Duodenal mucosa (tissue), 2 donors: ENCODE measurements around the gene MGLL.

Experiments
- H3K27ac ChIP-seq: one replicate; pipeline ENCODE4 v1.7.0; 2013; ENCODE audit warnings: low read depth, low read length
- H3K27me3 ChIP-seq, 2 donors: one replicate each; pipeline ENCODE4 v1.7.0; 2013; ENCODE audit warnings: low read length in 2 of 2, control low read depth in 1 of 2; ENCODE audit not compliant: insufficient read depth in 2 of 2, control insufficient read depth in 1 of 2
- H3K36me3 ChIP-seq, 2 donors: one replicate each; pipeline ENCODE4 v1.7.0; 2013; ENCODE audit warnings: low read length in 2 of 2, control low read depth in 1 of 2; ENCODE audit not compliant: insufficient read depth in 2 of 2, control insufficient read depth in 1 of 2
- H3K4me1 ChIP-seq, 2 donors: one replicate each; pipeline ENCODE4 v1.7.0; 2013; ENCODE audit warnings: low read length in 2 of 2, control low read depth in 1 of 2; ENCODE audit not compliant: insufficient read depth in 2 of 2, control insufficient read depth in 1 of 2
- H3K4me3 ChIP-seq, 2 donors: one replicate each; pipeline ENCODE4 v1.7.0; 2013; ENCODE audit warnings: low read length in 2 of 2, low read depth in 1 of 2
- H3K9ac ChIP-seq, 2 donors: one replicate each; pipeline ENCODE4 v1.7.0; 2013; ENCODE audit warnings: low read length in 2 of 2, low read depth in 1 of 2
- H3K9me3 ChIP-seq, 2 donors: one replicate each; pipeline ENCODE4 v1.7.0; 2013; ENCODE audit warnings: low read length in 2 of 2, control low read depth in 1 of 2; ENCODE audit not compliant: control insufficient read depth in 1 of 2

Gene MGLL

GRCh38 chr3:127678315-127678599, 144.1 kb downstream of the MGLL start:
- no peak overlapping the region for H3K4me3 ChIP-seq
- no peak overlapping the region for H3K27ac ChIP-seq
- no peak overlapping the region for H3K9ac ChIP-seq
- H3K27me3 ChIP-seq = no peaks in the 10 kb centered on the region
- H3K4me1 ChIP-seq = peaks cover 8 to 14% of the 10 kb centered on the region in 2 donors
- H3K36me3 ChIP-seq = peaks cover 0 to 12% of the 10 kb centered on the region in 2 donors
- H3K9me3 ChIP-seq = no peaks in the 10 kb centered on the region

GRCh38 chr3:127677541-127678314, 144.6 kb downstream of the MGLL start:
- H3K27ac ChIP-seq = no peak overlapping the region
- H3K27me3 ChIP-seq = no peaks in the 10 kb centered on the region
- no peak overlapping the region for H3K9ac ChIP-seq
- peaks cover 8 to 14% of the 10 kb centered on the region in 2 donors for H3K4me1 ChIP-seq
- H3K4me3 ChIP-seq = no peak overlapping the region
- no peaks in the 10 kb centered on the region for H3K9me3 ChIP-seq
- H3K36me3 ChIP-seq = peaks cover 0 to 12% of the 10 kb centered on the region in 2 donors

DNA sequence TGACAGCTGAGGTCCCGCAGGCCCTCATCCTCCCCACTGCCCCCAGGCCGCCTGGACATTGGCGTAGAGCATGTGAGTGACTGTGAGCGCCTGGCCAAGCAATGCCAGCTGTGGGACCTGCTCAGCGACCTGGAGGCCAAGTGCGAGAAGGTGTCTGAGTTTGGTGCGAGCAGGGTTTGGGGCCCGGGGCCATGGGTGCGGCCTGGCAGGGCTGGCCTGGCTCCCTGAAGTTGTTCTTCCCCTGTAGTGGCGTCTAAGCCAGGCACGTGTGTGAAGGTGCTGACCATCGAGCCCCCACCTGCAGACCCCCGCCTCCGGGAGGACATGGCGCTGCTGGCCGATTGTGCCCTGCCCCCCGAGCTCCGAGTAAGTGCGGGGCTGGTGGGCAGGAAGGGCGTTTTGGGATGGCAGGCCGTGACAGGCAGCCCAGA, 145.4 kb downstream of the MGLL start:
- Histone ChIP-seq H3K9me3 (no peaks in the 10 kb centered on the region), H3K27ac (no peak overlapping the region), H3K4me1 (peaks cover 9 to 17% of the 10 kb centered on the region in 2 donors), H3K9ac (no peak overlapping the region), H3K27me3 (no peaks in the 10 kb centered on the region), H3K36me3 (peaks cover 0 to 12% of the 10 kb centered on the region in 2 donors), H3K4me3 (no peak overlapping the region)

- no peaks in the 10 kb centered on the region for H3K27me3 ChIP-seq
- no peak overlapping the region for H3K27ac ChIP-seq
- H3K36me3 ChIP-seq = peaks cover 0 to 12% of the 10 kb centered on the region in 2 donors
- H3K9me3 ChIP-seq = no peaks in the 10 kb centered on the region
- H3K4me3 ChIP-seq = no peak overlapping the region
- peaks cover 14 to 22% of the 10 kb centered on the region in 2 donors for H3K4me1 ChIP-seq
- H3K9ac ChIP-seq = no peak overlapping the region
Observed at GRCh38 chr3:127676456-127676855, 145.9 kb downstream of the MGLL start.

DNA sequence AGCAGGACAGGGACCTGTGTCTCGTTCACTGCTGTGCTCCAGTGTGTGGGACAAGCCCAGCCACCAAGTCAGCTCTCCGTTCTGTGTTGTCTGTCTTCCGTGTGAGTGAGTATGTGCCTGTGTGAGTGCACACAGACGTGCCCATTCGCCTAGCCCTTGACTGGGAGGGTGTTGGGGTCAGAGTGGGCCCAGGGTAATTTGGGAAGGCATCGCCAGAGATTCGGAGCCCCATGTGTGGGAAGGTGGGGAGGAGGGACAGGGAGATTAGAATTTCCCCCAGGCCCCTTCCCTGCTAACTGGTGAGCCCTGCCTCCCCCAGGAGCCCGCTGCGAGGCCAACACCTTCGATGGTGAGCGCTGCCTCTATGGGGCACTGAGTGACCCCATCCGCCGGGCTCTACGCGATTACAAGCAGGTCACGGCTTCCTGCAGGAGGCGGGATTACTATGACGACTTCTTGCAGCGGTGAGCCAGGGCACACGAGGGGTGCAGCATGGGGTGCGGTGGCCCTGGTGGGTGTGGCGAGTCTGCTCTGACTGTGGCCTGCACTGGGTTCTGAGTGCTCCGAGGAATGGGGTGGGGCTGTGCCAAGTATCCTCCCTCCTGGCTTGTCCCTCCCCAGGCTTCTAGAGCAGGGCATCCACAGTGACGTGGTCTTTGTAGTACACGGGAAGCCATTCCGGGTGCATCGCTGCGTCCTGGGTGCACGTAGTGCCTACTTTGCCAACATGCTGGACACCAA, 146.5 kb downstream of the MGLL start:
- Histone ChIP-seq H3K4me3 (no peak overlapping the region), H3K9me3 (no peaks in the 10 kb centered on the region), H3K36me3 (peaks cover 0 to 12% of the 10 kb centered on the region in 2 donors), H3K4me1 (peaks cover 14 to 23% of the 10 kb centered on the region in 2 donors), H3K27ac (no peak overlapping the region), H3K9ac (no peak overlapping the region), H3K27me3 (no peaks in the 10 kb centered on the region)

- Histone ChIP-seq H3K4me3 (no peak overlapping the region), H3K36me3 (peaks cover 0 to 12% of the 10 kb centered on the region in 2 donors), H3K4me1 (peaks cover 14 to 23% of the 10 kb centered on the region in 2 donors), H3K9me3 (no peaks in the 10 kb centered on the region), H3K9ac (no peak overlapping the region), H3K27me3 (no peaks in the 10 kb centered on the region), H3K27ac (no peak overlapping the region)
Observed at GRCh38 chr3:127674790-127675189, 147.5 kb downstream of the MGLL start.

DNA sequence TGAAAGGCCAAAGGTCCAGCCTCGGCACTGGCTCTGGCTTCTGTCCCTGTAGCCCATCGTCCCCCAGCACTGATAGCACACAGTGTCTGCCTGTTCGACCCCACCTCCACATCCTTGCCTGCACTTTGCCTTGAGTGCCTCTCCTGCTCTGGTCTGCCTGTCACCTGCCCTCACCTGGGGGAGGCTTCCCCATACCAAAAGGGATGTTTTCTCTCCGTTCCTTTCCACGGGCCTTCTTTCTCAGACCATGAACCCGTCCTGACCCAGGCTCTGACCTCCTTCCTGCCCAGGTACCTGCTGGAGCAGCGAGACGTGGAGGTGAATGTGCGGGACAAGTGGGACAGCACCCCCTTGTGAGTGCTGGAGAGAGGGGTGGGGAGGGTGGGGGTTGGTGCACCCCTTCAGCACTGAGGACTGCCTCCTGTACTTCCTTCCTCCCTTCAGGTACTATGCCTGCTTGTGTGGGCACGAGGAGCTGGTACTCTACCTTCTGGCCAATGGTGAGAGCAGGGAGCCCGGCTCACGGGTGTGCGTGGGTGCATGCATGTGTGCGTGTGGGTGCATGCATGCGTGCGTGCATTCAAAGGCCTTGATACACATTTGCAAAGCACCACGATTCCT, 148.1 kb downstream of the MGLL start:
- Histone ChIP-seq H3K9ac (peak overlapping the region in 1 of 2 donors; percentile 38), H3K27me3 (no peaks in the 10 kb centered on the region), H3K9me3 (no peaks in the 10 kb centered on the region), H3K4me3 (peak overlapping the region in 1 of 2 donors; percentile 79), H3K36me3 (peaks cover 0 to 12% of the 10 kb centered on the region in 2 donors), H3K27ac (no peak overlapping the region), H3K4me1 (peaks cover 14 to 23% of the 10 kb centered on the region in 2 donors)

- H3K4me1 ChIP-seq = peaks cover 14 to 23% of the 10 kb centered on the region in 2 donors
- peak overlapping the region; percentile 53 to 75 for H3K9ac ChIP-seq
- H3K4me3 ChIP-seq = peak overlapping the region; percentile 79 to 86
- no peaks in the 10 kb centered on the region for H3K27me3 ChIP-seq
- peaks cover 0 to 9% of the 10 kb centered on the region in 2 donors for H3K36me3 ChIP-seq
- no peaks in the 10 kb centered on the region for H3K9me3 ChIP-seq
- no peak overlapping the region for H3K27ac ChIP-seq
Observed at GRCh38 chr3:127673191-127674100, 148.9 kb downstream of the MGLL start.

DNA sequence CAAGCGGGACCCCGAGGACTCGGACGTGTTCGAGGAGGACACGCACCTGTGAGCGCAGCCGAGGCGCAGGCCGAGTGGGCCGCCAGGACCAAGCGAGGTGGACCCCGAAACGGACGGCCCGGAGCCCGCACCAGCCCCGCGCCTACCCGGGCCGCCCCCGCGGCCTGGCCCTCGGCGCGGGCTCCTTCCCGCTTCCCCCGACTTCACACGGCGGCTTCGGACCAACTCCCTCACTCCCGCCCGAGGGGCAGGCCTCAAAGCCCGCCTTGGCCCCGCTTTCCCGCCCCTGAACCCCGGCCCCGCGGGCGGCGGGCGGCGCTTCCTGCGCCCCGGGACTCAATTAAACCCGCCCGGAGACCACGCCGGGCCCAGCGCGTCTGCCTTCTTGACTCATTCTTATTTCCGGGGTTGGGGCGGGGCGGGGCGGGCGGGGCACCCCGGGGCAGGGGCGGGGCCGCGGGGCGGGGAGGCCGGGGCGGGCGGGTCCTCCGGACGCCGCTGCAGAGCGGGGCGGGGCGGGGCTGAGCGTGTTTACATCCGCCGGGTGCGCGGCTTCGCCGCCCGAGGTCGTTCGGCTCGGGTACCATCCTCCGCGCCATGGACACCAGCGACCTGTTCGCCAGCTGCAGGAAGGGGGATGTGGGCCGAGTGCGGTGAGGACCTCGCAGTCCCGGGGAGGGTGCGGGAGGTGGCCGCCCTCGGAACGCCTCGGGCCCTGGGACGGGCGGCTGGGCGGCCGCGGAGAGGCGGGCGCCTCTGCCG, 149.7 kb downstream of the MGLL start, which contains the start of gene ABTB1:
ABTB1 (plus strand) TSS at position 524 of the 762 bp plus-strand sequence; CDS start at position 598, 74 bp downstream.
- peak within 1 kb of the TSS; percentile 56 for H3K27ac ChIP-seq
- H3K9me3 ChIP-seq = no peaks in the 10 kb centered on the region
- peaks cover 14 to 23% of the 10 kb centered on the region in 2 donors for H3K4me1 ChIP-seq
- peaks cover 0 to 5% of the 10 kb centered on the region in 2 donors for H3K36me3 ChIP-seq
- H3K9ac ChIP-seq = peak within 1 kb of the TSS; percentile 79 to 87
- no peaks in the 10 kb centered on the region for H3K27me3 ChIP-seq
- H3K4me3 ChIP-seq = peak within 1 kb of the TSS; percentile 79 to 86
